SU-DHL-6 (cell line): ENCODE data around the gene AMY1B.
"Not testable (repeated sequence)": the region's sequence is repeated elsewhere in the genome, so short reads cannot be mapped to it uniquely, and the experiment has no call there.

Source experiments
- EZH2phosphoT487 ChIP-seq: fragments of 200-600 bp; sonication (generic), shearing (Covaris generic); conservative IDR thresholded peaks from 2 replicates; pipeline ENCODE4 v1.6.1; 2018; ENCODE audit warnings: mild to moderate bottlenecking, antibody characterized with exemption, low read length, moderate library complexity, mixed read lengths
- TF ChIP-seq, protein P1 (sequence below): fragments of 200-600 bp; sonication (generic); IDR thresholded peaks from one replicate; pipeline ENCODE4 v1.5.1; 2017; ENCODE audit warnings: antibody characterized with exemption, mild to moderate bottlenecking, low read length, moderate library complexity; ENCODE audit not compliant: insufficient read depth, poor library complexity, severe bottlenecking

DNA sequence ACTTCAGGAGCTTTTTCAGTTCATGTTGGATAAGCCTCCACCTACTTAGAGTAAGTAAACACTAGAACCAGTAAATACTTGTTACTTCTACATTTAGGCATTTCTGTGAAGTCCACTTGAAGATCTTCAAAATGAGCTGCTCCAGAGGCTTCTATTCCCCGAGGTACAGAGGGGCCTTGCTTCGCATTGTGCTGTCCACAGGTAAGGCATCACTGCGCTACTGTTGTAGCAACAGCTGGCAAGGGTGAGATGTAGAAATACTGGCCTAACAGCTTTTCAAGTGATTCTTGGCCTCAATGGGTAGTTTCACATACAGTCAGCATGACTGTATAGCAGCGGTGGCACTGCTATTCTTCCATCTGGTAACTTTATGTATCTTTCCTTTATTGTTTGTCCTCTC, 45.1 kb downstream of the AMY1B start:
- TF ChIP-seq, protein P1, sequence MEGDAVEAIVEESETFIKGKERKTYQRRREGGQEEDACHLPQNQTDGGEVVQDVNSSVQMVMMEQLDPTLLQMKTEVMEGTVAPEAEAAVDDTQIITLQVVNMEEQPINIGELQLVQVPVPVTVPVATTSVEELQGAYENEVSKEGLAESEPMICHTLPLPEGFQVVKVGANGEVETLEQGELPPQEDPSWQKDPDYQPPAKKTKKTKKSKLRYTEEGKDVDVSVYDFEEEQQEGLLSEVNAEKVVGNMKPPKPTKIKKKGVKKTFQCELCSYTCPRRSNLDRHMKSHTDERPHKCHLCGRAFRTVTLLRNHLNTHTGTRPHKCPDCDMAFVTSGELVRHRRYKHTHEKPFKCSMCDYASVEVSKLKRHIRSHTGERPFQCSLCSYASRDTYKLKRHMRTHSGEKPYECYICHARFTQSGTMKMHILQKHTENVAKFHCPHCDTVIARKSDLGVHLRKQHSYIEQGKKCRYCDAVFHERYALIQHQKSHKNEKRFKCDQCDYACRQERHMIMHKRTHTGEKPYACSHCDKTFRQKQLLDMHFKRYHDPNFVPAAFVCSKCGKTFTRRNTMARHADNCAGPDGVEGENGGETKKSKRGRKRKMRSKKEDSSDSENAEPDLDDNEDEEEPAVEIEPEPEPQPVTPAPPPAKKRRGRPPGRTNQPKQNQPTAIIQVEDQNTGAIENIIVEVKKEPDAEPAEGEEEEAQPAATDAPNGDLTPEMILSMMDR, result not testable (repeated sequence)
- not testable (repeated sequence) for TF ChIP-seq EZH2phosphoT487
